Measurements from ENCODE around the gene OR1F1. TPM values are rescaled to one million over a fixed set of nuclear protein-coding genes. Genes with fewer than 3 reads are reported as not detected.
"Not testable (repeated sequence)": the region's sequence is repeated elsewhere in the genome, so short reads cannot be mapped to it uniquely, and the experiment has no call there.

Gene OR1F1
- total RNA-seq, 1 experiment from 2014 or later: not detected

DNA sequence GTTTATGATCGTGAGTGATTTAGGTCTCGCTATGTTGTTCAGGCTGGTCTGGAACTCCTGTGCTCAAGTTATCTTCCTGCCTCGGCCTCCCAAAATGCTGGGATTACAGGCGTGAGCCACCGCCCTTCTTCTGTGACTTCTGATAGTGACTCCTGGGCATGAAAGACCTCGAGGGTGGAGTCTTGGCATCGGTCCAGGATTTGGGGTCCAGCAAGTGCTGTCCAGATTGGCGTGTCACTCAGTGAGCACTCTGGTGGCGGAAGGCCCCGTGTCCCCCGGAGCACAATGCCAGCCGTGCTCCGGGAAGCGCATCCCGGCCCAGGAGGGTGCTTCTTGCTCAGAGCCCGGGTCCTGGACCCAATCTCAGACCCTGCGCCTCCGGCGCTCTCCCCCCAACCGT lies 6.8 kb downstream of the OR1F1 start:
- intact Hi-C loops (cut with micrococcal nuclease; ENCODE audit: unreplicated experiment): no loop called here
- ChIA-PET CTCF (no interaction called here), POLR2A (no interaction called here)
- Histone ChIP-seq H3K36me3 (ENCODE audit: control insufficient read depth, insufficient read depth, low read length) (no peaks in the 10 kb centered on the region), H3K4me3 (ENCODE audit: low read depth, low read length) (no peak overlapping the region), H3K4me1 (no peaks in the 10 kb centered on the region), H3K27me3 (replicated peaks; ENCODE audit: control insufficient read depth, insufficient read depth, low read length) (no peaks in the 10 kb centered on the region; the same call in 1 of the 2 replicates), H3K9me3 (no peaks in the 10 kb centered on the region)
- no peak overlapping the region for H3K4me3 Mint-ChIP-seq (ENCODE audit: unreplicated experiment)
- H3K27me3 Mint-ChIP-seq (ENCODE audit: insufficient read depth, unreplicated experiment): peaks cover 3% of the 10 kb centered on the region
- H3K9me3 Mint-ChIP-seq (ENCODE audit: unreplicated experiment): no peaks in the 10 kb centered on the region
- no TSS peak for BruUV-seq (replicated peaks)
- H3K36me3 Mint-ChIP-seq (ENCODE audit: insufficient read depth, unreplicated experiment): peaks cover 15% of the 10 kb centered on the region
- TF ChIP-seq, protein P1, sequence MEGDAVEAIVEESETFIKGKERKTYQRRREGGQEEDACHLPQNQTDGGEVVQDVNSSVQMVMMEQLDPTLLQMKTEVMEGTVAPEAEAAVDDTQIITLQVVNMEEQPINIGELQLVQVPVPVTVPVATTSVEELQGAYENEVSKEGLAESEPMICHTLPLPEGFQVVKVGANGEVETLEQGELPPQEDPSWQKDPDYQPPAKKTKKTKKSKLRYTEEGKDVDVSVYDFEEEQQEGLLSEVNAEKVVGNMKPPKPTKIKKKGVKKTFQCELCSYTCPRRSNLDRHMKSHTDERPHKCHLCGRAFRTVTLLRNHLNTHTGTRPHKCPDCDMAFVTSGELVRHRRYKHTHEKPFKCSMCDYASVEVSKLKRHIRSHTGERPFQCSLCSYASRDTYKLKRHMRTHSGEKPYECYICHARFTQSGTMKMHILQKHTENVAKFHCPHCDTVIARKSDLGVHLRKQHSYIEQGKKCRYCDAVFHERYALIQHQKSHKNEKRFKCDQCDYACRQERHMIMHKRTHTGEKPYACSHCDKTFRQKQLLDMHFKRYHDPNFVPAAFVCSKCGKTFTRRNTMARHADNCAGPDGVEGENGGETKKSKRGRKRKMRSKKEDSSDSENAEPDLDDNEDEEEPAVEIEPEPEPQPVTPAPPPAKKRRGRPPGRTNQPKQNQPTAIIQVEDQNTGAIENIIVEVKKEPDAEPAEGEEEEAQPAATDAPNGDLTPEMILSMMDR (IDR thresholded peaks at IDR 0.05; ENCODE audit: insufficient read depth in 1 of 2, low read depth in 1 of 2, low read length in 1 of 2, severe bottlenecking in 1 of 2, unreplicated experiment in 1 of 2): no peak
- no peak overlapping the region for H3K27ac Mint-ChIP-seq (ENCODE audit: unreplicated experiment)
- no peak for DNase-seq
- H3K4me1 Mint-ChIP-seq (ENCODE audit: low read depth, unreplicated experiment): no peaks in the 10 kb centered on the region

DNA sequence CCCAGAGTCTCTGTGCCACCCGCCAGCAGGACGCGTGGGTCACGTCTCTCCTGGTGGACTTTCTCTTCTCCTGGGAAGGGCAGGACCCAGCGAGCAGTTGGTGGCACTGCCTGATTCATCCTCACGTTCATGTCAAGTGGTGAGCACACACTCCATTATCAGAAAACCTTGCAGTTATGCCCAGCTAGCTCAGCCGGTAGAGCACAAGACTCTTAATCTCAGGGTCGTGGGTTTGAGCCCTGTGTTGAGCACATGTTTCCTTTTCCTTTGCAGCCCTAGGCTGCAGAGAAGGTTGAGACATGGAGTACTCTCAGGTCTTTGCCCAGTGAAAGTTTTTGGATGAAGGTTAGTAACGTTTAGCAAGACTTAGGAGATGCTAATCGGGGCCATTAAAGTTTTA lies 8.0 kb downstream of the OR1F1 start:
- no peak overlapping the region for H3K27ac Mint-ChIP-seq (ENCODE audit: unreplicated experiment)

DNA sequence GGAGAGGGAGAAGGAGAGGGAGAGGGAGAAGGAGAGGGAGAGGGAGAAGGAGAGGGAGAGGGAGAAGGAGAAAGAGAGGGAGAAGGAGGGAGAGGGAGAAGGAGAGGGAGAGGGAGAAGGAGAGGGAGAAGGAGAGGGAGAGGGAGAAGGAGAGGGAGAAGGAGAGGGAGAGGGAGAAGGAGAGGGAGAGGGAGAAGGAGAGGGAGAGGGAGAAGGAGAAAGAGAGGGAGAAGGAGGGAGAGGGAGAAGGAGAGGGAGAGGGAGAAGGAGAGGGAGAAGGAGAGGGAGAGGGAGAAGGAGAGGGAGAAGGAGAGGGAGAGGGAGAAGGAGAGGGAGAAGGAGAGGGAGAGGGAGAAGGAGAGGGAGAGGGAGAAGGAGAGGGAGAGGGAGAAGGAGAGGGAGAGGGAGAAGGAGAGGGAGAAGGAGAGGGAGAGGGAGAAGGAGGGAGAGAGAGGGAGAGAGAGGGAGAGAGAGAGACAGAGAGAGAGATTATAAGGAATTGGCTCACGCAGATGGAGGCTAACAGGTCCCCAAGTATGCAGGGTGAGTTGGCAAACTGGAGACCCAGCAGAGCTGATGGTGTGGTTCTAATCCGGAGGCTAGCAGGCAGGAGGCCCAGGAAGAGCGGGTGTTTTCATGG lies 9.8 kb downstream of the OR1F1 start:
- H3K4me3 Mint-ChIP-seq (ENCODE audit: unreplicated experiment); H3K9me3 Mint-ChIP-seq (ENCODE audit: unreplicated experiment); H3K27me3 Mint-ChIP-seq (ENCODE audit: insufficient read depth, unreplicated experiment); H3K4me1 ChIP-seq; H3K9me3 ChIP-seq; CTCF ChIA-PET; H3K4me3 ChIP-seq (ENCODE audit: low read depth, low read length); H3K27me3 ChIP-seq (replicated peaks; ENCODE audit: control insufficient read depth, insufficient read depth, low read length); H3K36me3 Mint-ChIP-seq (ENCODE audit: insufficient read depth, unreplicated experiment); H3K4me1 Mint-ChIP-seq (ENCODE audit: low read depth, unreplicated experiment); DNase-seq; POLR2A ChIA-PET; H3K27ac Mint-ChIP-seq (ENCODE audit: unreplicated experiment); H3K36me3 ChIP-seq (ENCODE audit: control insufficient read depth, insufficient read depth, low read length); BruUV-seq (replicated peaks); intact Hi-C loops (cut with micrococcal nuclease; ENCODE audit: unreplicated experiment): not testable (repeated sequence)

More for the DNA sequence above, 8.0 kb downstream of the OR1F1 start:
- Mint-ChIP-seq H3K27me3 (ENCODE audit: insufficient read depth, unreplicated experiment) (peaks cover 3% of the 10 kb centered on the region), H3K9me3 (ENCODE audit: unreplicated experiment) (no peaks in the 10 kb centered on the region), H3K4me3 (ENCODE audit: unreplicated experiment) (no peak overlapping the region), H3K4me1 (ENCODE audit: low read depth, unreplicated experiment) (no peaks in the 10 kb centered on the region), H3K36me3 (ENCODE audit: insufficient read depth, unreplicated experiment) (peaks cover 11% of the 10 kb centered on the region)
- no peaks in the 10 kb centered on the region for H3K4me1 ChIP-seq
- CTCF ChIA-PET: no interaction called here
- POLR2A ChIA-PET: no interaction called here
- TF ChIP-seq, protein P1 (IDR thresholded peaks at IDR 0.05; ENCODE audit: insufficient read depth in 1 of 2, low read depth in 1 of 2, low read length in 1 of 2, severe bottlenecking in 1 of 2, unreplicated experiment in 1 of 2): no peak
- intact Hi-C loops (cut with micrococcal nuclease; ENCODE audit: unreplicated experiment): no loop called here
- H3K36me3 ChIP-seq (ENCODE audit: control insufficient read depth, insufficient read depth, low read length): no peaks in the 10 kb centered on the region
- no peak for DNase-seq
- no peak overlapping the region for H3K4me3 ChIP-seq (ENCODE audit: low read depth, low read length)
- no peaks in the 10 kb centered on the region for H3K9me3 ChIP-seq
- no TSS peak for BruUV-seq (replicated peaks)
- no peaks in the 10 kb centered on the region; the same call in 1 of the 2 replicates for H3K27me3 ChIP-seq (replicated peaks; ENCODE audit: control insufficient read depth, insufficient read depth, low read length)

All from Caco-2 (cell line).